Astrocyte of the spinal cord (primary cell): ENCODE data around the gene NPAS2.

Experiments
- DNase-seq: peaks from one replicate; pipeline ENCODE4 v3.0.0; 2011; ENCODE audit warnings: low read depth, low spot score
- H3K4me3 ChIP-seq: 2 replicates; pipeline ENCODE4 v1.5.1; 2011; ENCODE audit warnings: low read depth, mild to moderate bottlenecking, low read length, moderate library complexity
- in situ Hi-C: cut with HindIII; loops from 2 replicates; pipeline ENCODE4 v1.10.0; 2017; ENCODE audit warnings: low sequenced_read_pairs
- TF ChIP-seq, protein P1 (sequence below): IDR thresholded peaks from 2 replicates; pipeline ENCODE4 v1.5.1; 2012; ENCODE audit warnings: low read depth, mild to moderate bottlenecking, low read length, inconsistent platforms

Gene NPAS2

DNA sequence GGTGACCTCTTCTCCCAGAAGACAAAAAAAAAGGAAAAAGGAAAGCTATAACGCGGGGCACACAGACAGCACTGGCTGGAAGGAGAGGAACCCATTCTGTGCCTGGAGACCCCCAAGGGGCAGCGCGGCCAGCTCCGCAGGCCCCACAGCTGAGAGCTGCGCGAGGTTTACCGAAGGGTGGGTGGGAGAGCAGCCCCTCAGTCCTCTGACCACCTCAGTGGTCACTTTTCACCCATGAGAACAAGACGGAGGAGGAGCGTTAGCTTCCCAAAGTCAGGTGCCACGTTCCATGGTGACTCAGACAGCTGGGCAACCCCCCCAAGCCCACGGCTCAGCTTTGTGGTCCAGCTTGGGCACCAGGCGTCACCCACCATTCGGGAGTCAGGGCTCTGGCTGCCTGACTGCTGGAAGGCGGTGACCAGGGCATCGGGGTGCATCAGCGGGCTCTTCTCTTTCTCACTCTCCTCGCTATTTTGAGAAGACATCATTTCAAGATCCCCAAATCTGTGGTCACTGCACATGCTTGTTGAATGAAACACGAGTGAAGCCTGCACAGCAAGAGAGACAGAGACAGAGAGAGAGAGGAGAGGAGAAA lies 217.3 kb downstream of the NPAS2 start:
- in situ Hi-C loops, result no loop called here
- DNase-seq, result no peak
- TF ChIP-seq, protein P1, sequence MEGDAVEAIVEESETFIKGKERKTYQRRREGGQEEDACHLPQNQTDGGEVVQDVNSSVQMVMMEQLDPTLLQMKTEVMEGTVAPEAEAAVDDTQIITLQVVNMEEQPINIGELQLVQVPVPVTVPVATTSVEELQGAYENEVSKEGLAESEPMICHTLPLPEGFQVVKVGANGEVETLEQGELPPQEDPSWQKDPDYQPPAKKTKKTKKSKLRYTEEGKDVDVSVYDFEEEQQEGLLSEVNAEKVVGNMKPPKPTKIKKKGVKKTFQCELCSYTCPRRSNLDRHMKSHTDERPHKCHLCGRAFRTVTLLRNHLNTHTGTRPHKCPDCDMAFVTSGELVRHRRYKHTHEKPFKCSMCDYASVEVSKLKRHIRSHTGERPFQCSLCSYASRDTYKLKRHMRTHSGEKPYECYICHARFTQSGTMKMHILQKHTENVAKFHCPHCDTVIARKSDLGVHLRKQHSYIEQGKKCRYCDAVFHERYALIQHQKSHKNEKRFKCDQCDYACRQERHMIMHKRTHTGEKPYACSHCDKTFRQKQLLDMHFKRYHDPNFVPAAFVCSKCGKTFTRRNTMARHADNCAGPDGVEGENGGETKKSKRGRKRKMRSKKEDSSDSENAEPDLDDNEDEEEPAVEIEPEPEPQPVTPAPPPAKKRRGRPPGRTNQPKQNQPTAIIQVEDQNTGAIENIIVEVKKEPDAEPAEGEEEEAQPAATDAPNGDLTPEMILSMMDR, result no peak
- no peak overlapping the region for H3K4me3 ChIP-seq

DNA sequence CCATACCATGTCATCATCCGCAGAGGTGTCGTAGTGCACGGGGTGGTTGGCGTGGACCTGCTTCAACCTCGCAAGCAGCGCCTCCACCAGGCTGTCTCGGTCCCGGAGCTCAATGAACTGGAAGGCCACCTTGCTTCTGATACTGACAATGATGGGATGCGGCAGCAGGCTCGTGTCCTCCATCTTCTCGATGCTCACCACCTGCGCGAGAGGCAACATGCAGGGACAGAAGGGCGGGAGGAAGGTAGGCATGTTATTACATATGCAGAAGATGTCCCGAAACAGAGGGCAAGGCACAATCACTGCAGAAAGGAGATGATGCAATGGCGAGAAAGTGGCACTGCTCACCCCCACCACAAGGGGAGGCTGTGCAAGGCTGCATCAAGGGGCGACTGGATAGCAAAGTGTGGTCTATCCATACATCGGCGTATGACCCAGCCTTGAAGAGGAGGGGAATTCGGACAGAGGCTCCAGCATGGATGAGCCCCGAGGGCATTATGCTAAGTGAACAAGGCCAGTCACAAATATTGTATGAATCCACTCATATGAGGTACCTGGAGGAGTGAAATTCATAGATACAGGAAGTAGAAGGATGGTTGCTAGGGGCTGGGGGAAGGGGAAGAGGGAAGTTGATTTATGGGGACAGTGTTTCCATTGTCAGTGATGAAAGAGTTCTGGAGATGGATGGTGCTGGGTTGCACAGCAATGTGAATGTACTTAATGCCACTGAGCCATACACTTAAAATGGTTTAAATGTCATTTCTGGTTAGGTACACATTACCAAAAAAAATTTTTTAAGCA lies 218.7 kb downstream of the NPAS2 start:
- in situ Hi-C loops, result no loop called here
- no peak overlapping the region for H3K4me3 ChIP-seq
- TF ChIP-seq, protein P1, result peak; percentile 54
- no peak for DNase-seq

DNA sequence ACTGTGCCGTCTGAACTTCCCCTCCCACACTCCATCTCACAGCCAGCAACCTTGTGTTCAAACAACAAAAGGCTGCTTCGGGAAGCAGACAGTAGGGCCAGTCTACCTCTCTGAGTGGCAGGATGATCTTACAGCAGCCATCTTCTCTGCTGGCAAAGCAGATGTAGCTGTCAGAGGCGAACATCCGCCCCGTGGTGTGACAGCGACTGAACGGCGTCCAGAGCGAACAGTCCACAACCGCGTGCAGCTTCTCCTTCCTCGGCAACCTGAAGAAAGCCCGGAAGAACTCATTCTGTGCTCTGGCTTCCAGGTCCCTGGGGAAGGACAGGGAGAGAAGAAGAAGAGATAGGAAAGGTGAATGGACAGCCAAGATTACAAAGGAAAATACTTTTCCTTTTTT lies 220.1 kb downstream of the NPAS2 start:
- no peak overlapping the region for H3K4me3 ChIP-seq
- in situ Hi-C loops, result no loop called here
- TF ChIP-seq, protein P1, result no peak
- DNase-seq, result no peak

DNA sequence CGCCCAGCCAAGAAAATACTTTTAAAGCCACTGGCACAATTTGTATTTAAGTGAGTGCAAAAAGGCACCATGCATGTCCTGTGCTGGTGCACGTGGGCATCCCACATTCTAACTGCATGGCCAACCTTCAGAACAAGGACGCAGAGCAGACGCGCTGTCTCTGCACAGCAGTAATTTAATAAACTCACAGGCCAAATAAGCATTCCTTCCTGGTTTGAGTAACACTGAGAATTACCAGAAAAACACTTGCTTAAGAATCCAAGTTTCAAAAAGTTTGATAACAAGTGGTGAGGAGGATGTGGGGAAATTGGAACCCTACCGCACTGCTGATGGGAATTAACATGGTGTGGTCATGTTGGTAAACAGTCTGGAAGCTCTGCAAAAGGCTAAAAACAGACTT lies 220.8 kb downstream of the NPAS2 start:
- H3K4me3 ChIP-seq, result no peak overlapping the region
- DNase-seq, result no peak
- TF ChIP-seq, protein P1, result no peak
- in situ Hi-C loops, result no loop called here

DNA sequence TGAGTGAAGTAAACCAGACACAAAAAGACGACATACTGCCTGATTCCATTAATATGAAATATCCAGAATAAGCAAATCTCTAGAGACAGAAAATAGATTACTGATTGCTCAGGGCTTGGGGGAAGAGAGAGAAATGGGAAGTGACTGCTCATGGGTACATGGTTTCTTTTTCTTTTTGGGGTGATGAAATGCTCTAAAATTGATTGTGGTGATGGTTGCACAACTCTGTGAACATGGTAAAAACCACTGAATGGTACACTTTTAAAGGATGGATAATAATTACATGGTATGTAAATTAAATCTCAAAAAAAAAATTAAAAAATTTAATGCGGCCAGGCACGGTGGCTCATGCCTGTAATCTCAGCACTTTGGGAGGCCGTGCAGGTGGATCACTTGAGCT lies 221.5 kb downstream of the NPAS2 start:
- in situ Hi-C loops, result no loop called here
- TF ChIP-seq, protein P1, result no peak
- no peak overlapping the region for H3K4me3 ChIP-seq
- no peak for DNase-seq

DNA sequence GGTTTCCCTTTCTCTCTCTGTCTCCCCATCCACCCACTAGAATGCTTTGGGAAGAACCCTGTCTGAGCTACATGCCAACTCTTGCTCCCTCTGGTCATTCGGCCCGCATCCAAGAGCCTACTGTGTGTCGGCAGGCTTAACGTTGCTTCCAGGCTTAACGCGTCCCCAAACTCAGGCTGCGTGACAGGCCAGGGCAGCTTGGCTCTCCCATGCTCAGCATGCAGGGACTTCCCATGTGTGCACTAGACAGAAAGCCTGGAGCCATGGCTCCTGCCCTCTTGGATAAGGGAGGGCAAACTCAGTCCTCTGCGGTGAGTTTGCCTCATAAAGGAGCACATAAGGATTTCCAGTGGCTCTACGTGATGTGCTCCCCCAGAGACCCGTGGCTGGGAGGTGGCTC lies 225.4 kb downstream of the NPAS2 start:
- TF ChIP-seq, protein P1, result no peak
- no peak for DNase-seq
- in situ Hi-C loops, result no loop called here

More for the DNA sequence above, 225.4 kb downstream of the NPAS2 start:
- no peak overlapping the region for H3K4me3 ChIP-seq
